Measurements from ENCODE around the gene PHLPP1.

- no peak for TF ChIP-seq CTCF (IDR thresholded peaks at IDR 0.05; ENCODE audit: insufficient read depth, low read length, poor library complexity, severe bottlenecking)
- no peak for TF ChIP-seq EZH2phosphoT487 (conservative IDR thresholded peaks at IDR 0.05; ENCODE audit: low read length)
Observed at GRCh38 chr18:62844850-62845643, 129.7 kb downstream of the PHLPP1 start.
